WTC11 (cell line): ENCODE measurements around the gene STARD8.

ENCODE experiments used
- AFF4 ChIP-seq: sonication (generic); formaldehyde crosslinking; IDR thresholded peaks from 2 replicates; pipeline ENCODE4 v1.8.1; 2023; ENCODE audit warnings: mild to moderate bottlenecking, missing genetic modification reagents, borderline replicate concordance
- CREB1 ChIP-seq: sonication (generic); formaldehyde crosslinking; IDR thresholded peaks from 2 replicates; pipeline ENCODE4 v1.8.0; 2023; ENCODE audit warnings: mild to moderate bottlenecking, missing genetic modification reagents
- CTCF ChIP-seq: fragments of 200-600 bp; IDR thresholded peaks from 2 replicates; pipeline ENCODE4 v1.8.0; 2022; ENCODE audit warnings: antibody characterized with exemption
- ESRRA ChIP-seq: sonication (generic); formaldehyde crosslinking; IDR thresholded peaks from 2 replicates; pipeline ENCODE4 v1.8.1; 2022; ENCODE audit warnings: mild to moderate bottlenecking, missing genetic modification reagents, borderline replicate concordance
- FOXP4 ChIP-seq: sonication (generic); formaldehyde crosslinking; IDR thresholded peaks from 2 replicates; pipeline ENCODE4 v1.8.0; 2022; ENCODE audit warnings: mild to moderate bottlenecking, missing genetic modification reagents
- IRF2 ChIP-seq: sonication (generic); formaldehyde crosslinking; IDR thresholded peaks from 2 replicates; pipeline ENCODE4 v1.8.0; 2022; ENCODE audit warnings: low read depth, missing genetic modification reagents, borderline replicate concordance
- MLX ChIP-seq: sonication (generic); formaldehyde crosslinking; IDR thresholded peaks from 2 replicates; pipeline ENCODE4 v1.8.1; 2023; ENCODE audit warnings: mild to moderate bottlenecking, missing genetic modification reagents, moderate library complexity
- NR3C1 ChIP-seq: sonication (generic); formaldehyde crosslinking; conservative IDR thresholded peaks from 2 replicates; pipeline ENCODE4 v1.8.1; 2023; ENCODE audit warnings: low read depth, mild to moderate bottlenecking, missing genetic modification reagents
- SMAD3 ChIP-seq: sonication (generic); formaldehyde crosslinking; IDR thresholded peaks from 2 replicates; pipeline ENCODE4 v1.8.0; 2022; ENCODE audit warnings: missing genetic modification reagents, mild to moderate bottlenecking, borderline replicate concordance
- SP1 ChIP-seq: sonication (generic); formaldehyde crosslinking; conservative IDR thresholded peaks from 2 replicates; pipeline ENCODE4 v1.8.1; 2022; ENCODE audit warnings: missing genetic modification reagents
- ZNF219 ChIP-seq: sonication (generic); formaldehyde crosslinking; IDR thresholded peaks from 2 replicates; pipeline ENCODE4 v1.8.0; 2023; ENCODE audit warnings: missing genetic modification reagents, mild to moderate bottlenecking, borderline replicate concordance
- ZNF396 ChIP-seq: fragments of 250-450 bp; sonication (Bioruptor Pico); IDR thresholded peaks from 2 replicates; pipeline ENCODE4 v1.8.0; 2021; ENCODE audit warnings: mild to moderate bottlenecking, moderate library complexity, borderline replicate concordance
- TF ChIP-seq, protein P1 (sequence below): fragments of 250-450 bp; sonication (Bioruptor Pico); IDR thresholded peaks from 2 replicates; pipeline ENCODE4 v1.9.0; 2021; ENCODE audit warnings: mild to moderate bottlenecking
- TF ChIP-seq, protein P2 (sequence below): sonication (generic); formaldehyde crosslinking; IDR thresholded peaks from 2 replicates; pipeline ENCODE4 v1.8.1; 2022; ENCODE audit warnings: low read depth, mild to moderate bottlenecking, moderate library complexity, missing genetic modification reagents, borderline replicate concordance

DNA sequence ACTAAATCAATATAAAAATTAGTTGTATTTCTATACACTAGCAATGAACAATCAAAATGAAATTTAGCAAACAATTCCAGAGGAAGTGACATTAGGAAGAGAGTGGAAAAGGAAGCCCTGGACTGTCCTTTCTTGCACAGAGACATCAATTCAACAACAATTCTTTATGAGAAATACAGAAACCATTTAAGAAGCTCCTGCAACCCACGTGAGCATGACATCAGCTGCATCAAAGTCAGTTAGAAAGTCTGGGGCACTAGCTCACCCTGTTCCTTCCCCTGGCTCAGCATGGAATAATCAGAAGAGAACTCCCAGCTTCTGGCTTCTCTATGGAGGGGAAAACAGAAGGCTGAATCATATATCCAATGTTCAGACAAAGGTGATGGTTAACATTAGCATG, 48.6 kb upstream of the STARD8 start:
- TF ChIP-seq SP1 (CRISPR knock-in tag) (no peak), SMAD3 (CRISPR knock-in tag) (no peak), MLX (no peak), AFF4 (CRISPR knock-in tag) (no peak), CTCF (no peak), ESRRA (CRISPR knock-in tag) (no peak), CREB1 (CRISPR knock-in tag) (no peak), NR3C1 (CRISPR knock-in tag) (no peak), FOXP4 (CRISPR knock-in tag) (no peak), IRF2 (CRISPR knock-in tag) (no peak), ZNF396 (no peak), ZNF219 (no peak)
- TF ChIP-seq, protein P1, sequence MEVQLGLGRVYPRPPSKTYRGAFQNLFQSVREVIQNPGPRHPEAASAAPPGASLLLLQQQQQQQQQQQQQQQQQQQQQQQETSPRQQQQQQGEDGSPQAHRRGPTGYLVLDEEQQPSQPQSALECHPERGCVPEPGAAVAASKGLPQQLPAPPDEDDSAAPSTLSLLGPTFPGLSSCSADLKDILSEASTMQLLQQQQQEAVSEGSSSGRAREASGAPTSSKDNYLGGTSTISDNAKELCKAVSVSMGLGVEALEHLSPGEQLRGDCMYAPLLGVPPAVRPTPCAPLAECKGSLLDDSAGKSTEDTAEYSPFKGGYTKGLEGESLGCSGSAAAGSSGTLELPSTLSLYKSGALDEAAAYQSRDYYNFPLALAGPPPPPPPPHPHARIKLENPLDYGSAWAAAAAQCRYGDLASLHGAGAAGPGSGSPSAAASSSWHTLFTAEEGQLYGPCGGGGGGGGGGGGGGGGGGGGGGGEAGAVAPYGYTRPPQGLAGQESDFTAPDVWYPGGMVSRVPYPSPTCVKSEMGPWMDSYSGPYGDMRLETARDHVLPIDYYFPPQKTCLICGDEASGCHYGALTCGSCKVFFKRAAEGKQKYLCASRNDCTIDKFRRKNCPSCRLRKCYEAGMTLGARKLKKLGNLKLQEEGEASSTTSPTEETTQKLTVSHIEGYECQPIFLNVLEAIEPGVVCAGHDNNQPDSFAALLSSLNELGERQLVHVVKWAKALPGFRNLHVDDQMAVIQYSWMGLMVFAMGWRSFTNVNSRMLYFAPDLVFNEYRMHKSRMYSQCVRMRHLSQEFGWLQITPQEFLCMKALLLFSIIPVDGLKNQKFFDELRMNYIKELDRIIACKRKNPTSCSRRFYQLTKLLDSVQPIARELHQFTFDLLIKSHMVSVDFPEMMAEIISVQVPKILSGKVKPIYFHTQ (CRISPR knock-in tag) = no peak
- TF ChIP-seq, protein P2, sequence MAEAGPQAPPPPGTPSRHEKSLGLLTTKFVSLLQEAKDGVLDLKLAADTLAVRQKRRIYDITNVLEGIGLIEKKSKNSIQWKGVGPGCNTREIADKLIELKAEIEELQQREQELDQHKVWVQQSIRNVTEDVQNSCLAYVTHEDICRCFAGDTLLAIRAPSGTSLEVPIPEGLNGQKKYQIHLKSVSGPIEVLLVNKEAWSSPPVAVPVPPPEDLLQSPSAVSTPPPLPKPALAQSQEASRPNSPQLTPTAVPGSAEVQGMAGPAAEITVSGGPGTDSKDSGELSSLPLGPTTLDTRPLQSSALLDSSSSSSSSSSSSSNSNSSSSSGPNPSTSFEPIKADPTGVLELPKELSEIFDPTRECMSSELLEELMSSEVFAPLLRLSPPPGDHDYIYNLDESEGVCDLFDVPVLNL (CRISPR knock-in tag) = no peak
